ENCODE results near the gene BHLHE40.
"Not testable (repeated sequence)": the region's sequence is repeated elsewhere in the genome, so short reads cannot be mapped to it uniquely, and the experiment has no call there.

Gene BHLHE40

GRCh38 chr3:4979428-4980228, at the start of gene BHLHE40:
BHLHE40 (plus strand) TSS chr3:4979437; CDS start chr3:4979719, 282 bp downstream.
- no peak for DNase-seq

DNA sequence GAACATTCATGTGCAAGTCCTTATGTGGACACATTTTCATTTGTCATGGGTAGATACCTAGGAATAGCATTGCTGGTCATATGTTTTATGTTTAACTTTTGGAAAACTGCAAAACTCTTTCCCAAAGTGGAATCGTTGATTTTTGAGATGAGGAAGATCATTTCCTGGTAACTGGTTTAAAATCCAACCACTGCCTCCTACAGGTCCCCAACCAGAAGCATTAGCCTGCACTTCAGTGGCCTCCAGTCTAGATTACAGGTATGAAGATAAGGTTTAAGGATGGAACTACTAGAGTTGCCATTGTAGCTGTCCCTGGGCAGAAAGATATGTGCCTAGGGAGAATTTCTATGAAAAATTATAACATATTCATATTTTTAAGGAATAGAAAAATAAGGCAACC, 48.7 kb upstream of the BHLHE40 start:
- no peak for DNase-seq

GRCh38 chr3:4934050-4934449, 45.2 kb upstream of the BHLHE40 start:
- DNase-seq, result no peak

DNA sequence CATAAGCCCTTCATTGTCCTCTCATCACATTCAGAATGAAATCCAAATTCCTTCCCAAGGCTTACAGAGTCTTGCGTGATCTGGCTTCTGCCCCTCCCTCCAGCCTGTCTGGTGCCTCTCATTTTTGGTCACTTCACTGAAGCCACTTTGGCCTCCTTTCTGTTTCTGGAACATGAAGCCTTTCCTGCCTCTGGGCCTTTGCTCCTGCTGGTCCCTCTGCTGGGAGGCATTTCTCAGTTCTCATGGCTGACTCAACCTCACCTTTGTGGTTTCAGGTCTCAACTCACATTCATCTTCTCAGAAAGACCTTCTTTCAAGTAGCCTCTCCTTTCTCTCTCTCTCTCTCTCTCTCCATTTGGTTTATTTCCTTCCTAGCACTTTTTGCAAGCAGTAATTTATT, 43.9 kb upstream of the BHLHE40 start:
- no peak for DNase-seq

DNA sequence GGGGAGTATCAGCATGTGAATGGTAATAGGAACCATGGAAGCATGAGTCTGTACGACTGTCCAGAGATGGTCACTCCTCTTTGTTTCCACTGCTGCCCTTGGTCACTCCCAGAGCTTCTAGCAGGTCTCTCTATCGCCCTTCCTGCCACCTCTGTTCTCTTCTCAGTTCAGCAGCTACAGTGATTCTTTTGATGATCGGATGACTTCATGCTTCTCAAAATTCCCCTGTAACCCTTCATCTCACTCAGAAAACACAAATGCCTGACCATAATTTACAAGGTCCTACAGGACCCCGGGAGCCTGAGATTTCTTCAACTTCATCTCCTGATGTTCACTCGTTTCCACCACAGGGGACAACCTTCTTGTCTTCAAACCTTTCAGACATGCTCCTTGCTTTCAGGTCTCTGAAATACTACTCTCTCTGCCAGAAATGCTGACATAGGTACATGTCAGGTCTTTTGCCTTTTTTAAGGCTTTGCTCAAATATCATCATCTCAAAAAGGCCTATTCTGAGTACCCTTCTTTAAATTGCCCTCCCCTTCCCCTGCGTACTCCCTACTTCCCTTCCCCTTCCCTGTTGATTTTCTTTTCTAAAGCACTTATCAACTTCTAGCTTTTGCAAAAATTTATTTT, 42.1 kb upstream of the BHLHE40 start:
- no peak for DNase-seq

DNA sequence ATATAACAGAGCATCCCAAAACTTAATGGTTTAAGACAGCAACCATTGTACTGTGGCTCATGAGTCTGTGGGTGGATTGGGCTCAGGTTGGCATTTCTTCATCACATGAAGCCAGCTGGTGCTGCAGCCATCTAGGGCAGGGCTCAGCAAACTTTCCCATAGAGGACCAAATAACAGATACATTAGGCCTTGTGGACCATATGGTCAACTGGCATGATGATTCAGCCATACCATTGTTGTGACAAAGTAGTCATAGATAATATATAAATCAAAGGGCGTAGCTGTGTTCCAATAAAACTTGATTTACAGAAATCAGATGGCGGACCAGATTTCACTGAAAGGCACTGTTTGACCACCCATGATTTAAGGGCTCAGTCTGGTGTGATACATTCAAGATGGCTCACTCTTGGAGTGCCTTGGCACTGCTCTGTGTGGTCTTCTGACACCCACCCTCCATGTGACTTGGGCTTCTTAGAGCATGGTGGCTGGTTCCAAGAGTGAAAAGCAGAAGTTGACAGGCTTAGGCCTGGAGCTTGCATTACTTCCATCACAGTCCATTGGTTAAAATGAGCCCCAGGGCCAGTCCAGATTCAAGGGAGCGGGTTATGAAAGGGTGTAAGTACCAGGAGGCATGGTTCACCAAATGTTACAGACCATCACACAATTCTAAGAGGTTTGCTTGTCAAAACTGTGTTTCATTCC, 40.8 kb upstream of the BHLHE40 start:
- DNase-seq, result no peak

GRCh38 chr3:4939276-4939675, 40.0 kb upstream of the BHLHE40 start:
- no peak for DNase-seq

DNA sequence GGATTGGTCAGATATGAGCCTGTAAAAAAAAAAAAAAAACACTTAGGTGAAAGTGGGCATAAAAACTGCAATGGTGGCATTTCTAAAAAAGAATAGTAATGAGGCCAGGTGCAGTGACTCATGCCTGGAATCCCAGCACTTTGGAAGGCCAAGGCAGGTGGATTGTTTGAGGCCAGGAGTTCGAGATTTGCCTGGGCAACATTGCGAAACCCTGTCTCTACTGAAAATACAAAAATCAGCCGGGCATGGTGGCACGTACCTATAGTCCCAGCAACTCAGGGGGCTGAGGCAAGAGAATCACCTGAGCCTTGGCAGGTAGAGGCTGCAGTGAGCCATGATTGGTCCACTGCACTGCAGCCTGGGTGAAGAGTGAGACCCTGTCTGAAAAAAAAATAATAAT, 38.3 kb upstream of the BHLHE40 start:
- no peak for DNase-seq

GRCh38 chr3:4943549-4943948, 35.7 kb upstream of the BHLHE40 start:
- DNase-seq, result no peak

- DNase-seq, result no peak
These were observed 33.9 kb upstream of the BHLHE40 start for GRCh38 chr3:4945324-4945723.

- no peak for DNase-seq
These were observed 32.2 kb upstream of the BHLHE40 start for GRCh38 chr3:4947028-4947427.

DNA sequence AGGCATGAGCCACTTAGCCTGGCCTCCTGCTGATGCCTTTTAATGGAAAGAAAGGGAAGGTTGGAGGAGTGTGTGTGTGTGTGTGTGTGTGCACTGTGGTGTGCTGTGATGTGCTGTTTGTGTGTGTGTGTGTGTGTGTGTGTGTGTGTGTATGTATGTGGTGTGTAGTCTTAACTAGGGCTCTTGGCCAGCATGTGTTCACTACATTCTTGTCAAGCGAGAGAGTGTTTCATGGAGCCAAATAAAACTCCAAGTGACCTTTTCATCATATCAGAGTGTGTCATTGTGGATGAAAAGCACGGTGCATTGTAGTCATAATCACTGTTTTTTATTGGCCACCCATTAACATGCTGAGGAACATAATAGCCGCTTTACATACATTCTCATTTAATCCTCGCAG, 30.8 kb upstream of the BHLHE40 start:
- DNase-seq, result no peak

DNA sequence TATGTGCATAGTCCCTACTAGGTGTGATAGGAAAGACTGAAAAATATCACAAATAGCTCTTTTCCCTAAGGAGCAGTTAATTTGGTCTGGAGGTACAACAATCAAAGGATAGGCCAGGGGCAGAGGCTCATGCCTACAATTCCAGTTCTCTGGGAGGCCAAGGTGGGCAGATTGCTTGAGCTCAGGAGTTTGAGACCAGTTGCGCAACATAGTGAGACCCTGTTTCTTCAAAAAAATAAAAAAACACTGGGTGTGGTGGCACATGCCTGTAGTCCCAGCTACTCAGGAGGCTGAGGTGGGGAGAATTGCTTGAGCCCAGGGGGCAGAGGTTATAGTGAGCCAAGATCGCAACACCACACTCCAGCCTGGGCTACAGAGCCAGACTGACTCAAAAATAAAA, 30.2 kb upstream of the BHLHE40 start:
- DNase-seq, result no peak

- DNase-seq, result no peak
These were observed 29.6 kb upstream of the BHLHE40 start for GRCh38 chr3:4949659-4950058.

- DNase-seq, result no peak
These were observed 28.9 kb upstream of the BHLHE40 start for GRCh38 chr3:4950351-4950784.

DNA sequence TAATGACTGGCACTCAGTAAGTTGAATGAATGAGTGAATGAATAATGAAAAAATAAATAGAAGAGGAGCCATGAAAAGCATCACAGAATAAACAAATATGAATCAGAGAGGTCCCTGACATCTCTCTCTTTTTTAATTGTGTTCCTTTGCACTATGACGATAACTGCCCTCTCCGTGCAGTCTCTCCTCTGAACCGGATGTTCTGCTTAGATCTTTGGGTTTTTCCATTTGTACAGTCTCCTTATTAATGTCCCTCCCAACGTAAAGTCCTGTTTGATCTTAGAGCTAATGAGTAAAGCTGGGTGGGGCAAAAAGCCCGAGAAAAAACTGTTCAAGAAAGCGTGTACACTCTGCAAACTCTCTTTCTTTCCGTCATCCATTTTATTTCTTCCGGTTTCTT, 28.3 kb upstream of the BHLHE40 start:
- no peak for DNase-seq

DNA sequence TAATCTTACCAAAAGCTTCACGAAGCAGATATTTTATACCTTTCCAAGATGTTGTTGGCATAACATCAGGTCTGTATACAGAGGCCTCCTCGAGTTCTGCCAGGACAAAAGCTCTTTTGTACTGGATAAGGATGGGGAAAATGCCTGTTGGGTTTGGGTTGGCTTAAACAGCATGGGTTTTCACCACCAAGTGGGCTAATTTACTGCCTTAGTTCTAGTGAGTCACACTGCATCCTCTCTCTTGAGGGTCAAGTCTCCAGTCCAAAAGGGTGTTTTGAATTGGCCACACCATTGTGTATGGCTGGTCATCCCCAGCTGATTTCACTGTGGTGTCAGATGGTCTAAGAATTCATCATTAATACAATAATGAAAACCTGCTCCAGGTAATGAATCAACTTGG, 26.1 kb upstream of the BHLHE40 start:
- no peak for DNase-seq

- DNase-seq, result no peak
These were observed 24.8 kb upstream of the BHLHE40 start for GRCh38 chr3:4954256-4955000.

- no peak for DNase-seq
These were observed 23.1 kb upstream of the BHLHE40 start for GRCh38 chr3:4956099-4956498.

GRCh38 chr3:4956738-4957137, 22.5 kb upstream of the BHLHE40 start:
- no peak for DNase-seq

GRCh38 chr3:4957978-4958377, 21.3 kb upstream of the BHLHE40 start:
- no peak for DNase-seq

DNA sequence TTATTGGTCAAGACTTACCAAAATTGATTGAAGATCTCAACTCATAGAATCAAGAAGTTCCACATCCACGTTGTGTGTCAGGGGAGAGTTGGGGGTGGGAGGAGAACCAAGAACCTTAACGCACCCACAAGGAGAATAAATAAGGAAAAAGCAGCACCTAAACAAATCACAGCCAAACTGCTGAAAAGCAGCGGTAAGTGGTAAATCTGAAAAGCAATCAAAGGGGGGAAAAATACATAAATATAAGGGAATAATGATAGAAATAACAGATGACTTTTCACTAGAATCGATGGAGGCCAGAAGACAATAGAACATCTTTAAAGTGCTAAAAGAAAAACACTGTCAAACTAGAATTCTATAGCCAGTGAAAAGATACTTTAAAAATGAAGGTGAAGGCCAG, 20.1 kb upstream of the BHLHE40 start:
- no peak for DNase-seq

- DNase-seq, result not testable (repeated sequence)
These were observed 17.4 kb upstream of the BHLHE40 start for GRCh38 chr3:4961865-4962264.

Measured in CD4-positive, alpha-beta T cell treated with Interleukin-17A for 4 hours (primary cell).